ENCODE measurements around the gene GAS6.

- TF ChIP-seq POLR2A (IDR thresholded peaks at IDR 0.05; ENCODE audit: low read depth, low read length) (no peak), TAF1 (IDR thresholded peaks at IDR 0.05; ENCODE audit: low read depth, low read length) (no peak), POLR2AphosphoS5 (IDR thresholded peaks at IDR 0.05; ENCODE audit: low read depth, low read length) (no peak)
Observed at GRCh38 chr13:113774177-113775107, 89.4 kb downstream of the GAS6 start.
